NCI-H2196 treated with DMSO at 0.1 percent for 48 hours (cell line): Measurements from ENCODE around the gene KICS2.
"Not testable (repeated sequence)": the region's sequence is repeated elsewhere in the genome, so short reads cannot be mapped to it uniquely, and the experiment has no call there.

Experiments used
- DNase-seq: peaks from one replicate; lab custom pipeline; 2025; ENCODE audit not compliant: unreplicated experiment; lab: John Stamatoyannopoulos, UW

KICS2 gene

DNA sequence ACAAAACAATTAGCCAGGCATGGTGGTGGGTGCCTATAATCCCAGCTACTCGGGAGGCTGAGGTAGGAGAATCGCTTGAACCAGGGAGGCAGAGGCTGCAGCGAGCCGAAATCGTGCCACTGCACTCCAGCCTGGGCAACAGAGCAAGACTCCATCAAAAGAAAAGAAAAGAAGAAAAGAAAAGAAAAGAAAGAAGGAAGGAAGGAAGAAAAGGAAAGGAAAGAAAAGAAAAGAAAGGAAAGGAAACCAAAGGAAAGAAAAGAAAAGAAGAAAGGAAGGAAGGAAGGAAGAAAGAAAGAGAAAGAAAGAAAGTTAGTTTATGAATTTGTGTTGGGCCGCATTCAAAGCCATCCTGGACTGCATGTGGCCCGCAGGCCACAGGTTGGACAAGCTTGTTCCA is 4.5 kb downstream of the KICS2 start:
- not testable (repeated sequence) for DNase-seq

DNA sequence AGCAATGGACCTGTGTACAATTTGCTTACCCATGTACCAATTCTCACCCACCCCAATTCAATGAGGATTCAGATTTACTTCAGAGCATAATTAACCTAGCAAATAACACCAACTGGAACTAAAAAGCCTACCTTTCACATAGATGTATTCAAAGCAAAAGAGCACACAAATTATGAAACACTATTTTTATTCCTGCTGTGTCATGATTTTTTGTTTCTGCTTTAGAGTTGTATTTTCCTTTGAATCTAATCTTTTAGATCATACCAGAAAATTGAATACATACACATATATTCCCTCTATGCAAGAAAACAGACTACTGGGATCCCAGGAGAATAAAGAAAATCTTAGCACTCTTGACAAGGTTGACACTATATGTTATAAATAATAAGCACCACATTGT is 5.9 kb downstream of the KICS2 start:
- DNase-seq = no peak

GRCh38 chr12:64212119-64212746 is 9.9 kb downstream of the KICS2 start:
- no peak for DNase-seq

DNA sequence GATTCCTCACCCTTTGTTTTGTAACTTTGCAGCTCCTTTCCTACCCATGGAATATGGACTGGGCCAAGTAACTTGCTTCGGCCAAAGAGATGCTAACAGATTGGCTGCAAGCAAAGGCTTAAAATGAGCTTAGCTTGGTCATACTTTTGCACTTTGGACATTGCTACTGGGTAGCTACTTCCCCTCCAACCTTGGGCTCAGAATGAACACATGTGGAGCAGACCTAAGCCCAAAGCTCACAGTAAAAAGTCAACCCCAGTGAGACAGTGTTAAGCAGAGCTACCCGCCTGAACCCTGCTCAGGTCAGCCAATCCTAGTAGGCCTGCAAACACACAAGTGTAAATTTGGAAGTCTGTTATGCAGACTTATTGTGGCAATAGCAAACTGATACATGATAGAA is 14.6 kb downstream of the KICS2 start:
- DNase-seq = no peak

GRCh38 chr12:64205542-64205941 is 16.6 kb downstream of the KICS2 start:
- DNase-seq = no peak

DNA sequence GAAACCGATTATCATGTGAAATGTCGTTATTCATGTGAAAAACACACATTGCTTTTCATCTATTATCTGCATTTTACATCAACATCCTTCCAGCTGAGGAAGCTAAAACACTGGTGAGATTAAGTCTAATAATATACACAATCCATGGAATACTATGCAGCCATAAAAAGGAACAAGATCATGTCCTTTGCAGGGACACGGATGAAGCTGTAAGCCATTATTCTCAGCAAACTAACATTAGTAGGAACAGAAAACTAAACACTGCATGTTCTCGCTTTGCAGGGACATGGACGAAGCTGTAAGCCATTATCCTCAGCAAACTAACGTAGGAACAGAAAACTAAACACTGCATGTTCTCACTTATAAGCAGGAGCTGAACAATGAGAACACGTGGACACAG is 18.3 kb downstream of the KICS2 start:
- no peak for DNase-seq

- no peak for DNase-seq
Observed at GRCh38 chr12:64203036-64203435, 19.1 kb downstream of the KICS2 start.

- not testable (repeated sequence) for DNase-seq
Observed at GRCh38 chr12:64195841-64196240, 26.3 kb downstream of the KICS2 start.

GRCh38 chr12:64194333-64195149 is 27.6 kb downstream of the KICS2 start:
- no peak for DNase-seq

DNA sequence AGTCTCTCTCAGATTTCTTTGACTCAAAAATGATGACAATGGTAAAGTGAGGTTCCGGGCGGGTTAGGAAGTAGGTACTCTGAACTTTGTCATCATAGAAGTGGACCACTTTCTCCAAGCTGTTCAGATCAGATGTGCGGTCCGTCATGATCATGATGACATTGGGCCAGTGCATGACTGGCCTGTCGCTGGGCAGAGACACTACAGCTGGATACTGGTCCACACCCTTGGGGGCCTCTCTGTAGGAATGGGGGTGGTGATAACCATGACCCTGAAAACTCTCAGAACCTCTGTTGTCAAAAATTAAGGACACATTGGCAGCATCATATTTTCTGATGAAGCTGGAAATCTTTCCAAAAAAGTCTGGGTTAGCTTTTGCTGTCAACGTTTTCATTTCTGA is 28.2 kb downstream of the KICS2 start:
- no peak for DNase-seq

- no peak for DNase-seq
Observed at GRCh38 chr12:64192644-64193444, 29.3 kb downstream of the KICS2 start.

DNA sequence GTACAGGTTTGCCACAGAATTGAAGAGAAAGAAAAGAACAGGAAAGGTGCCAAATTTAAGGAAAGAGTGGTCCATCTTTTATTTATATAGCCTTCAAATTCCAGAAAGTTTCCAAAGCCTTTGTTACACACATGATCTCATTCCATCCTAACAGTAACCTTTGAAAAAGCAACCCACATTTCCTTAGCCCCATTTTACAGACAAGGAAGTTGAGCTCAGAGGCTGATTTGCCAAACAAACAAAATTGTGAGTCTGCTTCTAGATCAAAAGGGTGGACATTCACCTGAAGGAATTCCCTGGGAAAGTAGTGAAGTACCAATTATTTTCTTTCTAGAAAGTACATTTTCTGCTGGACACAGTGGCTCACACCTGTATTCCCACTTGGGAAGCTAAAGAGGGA is 32.0 kb downstream of the KICS2 start:
- no peak for DNase-seq

- DNase-seq = no peak
Observed at GRCh38 chr12:64189530-64189929, 32.6 kb downstream of the KICS2 start.

- DNase-seq = no peak
Observed at GRCh38 chr12:64187794-64188193, 34.3 kb downstream of the KICS2 start.

DNA sequence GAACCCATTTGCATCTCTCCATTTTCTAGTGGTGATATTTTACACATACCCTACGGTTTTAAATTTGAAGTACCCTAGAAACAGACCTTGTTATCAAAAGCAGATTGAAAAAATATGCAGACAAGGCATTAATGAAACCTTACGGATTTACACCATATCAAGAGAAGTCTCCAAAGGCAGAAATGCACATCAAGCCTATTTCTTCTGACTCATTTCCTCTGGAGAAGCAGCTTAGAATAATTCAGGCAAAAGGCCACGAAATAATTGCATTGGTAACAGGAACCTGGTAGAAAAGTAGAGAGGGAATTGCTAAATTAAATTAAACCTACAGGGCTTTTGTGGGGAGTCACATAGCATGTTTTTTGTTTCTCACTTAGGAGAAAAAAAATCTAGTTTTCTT is 34.7 kb downstream of the KICS2 start:
- no peak for DNase-seq

DNA sequence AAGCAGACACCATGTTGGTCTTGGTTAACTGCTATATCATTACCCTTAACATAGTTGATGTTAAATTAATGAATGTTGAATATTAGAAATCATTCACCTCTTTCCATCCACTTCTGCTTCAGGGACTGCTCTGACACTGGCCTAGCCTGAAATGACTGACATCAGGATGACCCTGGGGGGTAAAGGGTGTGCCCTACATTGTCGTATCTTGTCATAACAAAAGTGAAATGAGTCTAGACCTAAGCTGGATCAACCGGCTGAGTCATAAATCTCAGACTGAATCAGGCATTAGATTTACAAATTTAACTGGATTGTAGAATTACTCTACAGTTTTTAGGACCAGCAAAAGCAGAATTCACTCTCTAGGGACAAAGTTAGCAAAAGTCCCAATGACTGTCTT is 35.3 kb downstream of the KICS2 start:
- no peak for DNase-seq

DNA sequence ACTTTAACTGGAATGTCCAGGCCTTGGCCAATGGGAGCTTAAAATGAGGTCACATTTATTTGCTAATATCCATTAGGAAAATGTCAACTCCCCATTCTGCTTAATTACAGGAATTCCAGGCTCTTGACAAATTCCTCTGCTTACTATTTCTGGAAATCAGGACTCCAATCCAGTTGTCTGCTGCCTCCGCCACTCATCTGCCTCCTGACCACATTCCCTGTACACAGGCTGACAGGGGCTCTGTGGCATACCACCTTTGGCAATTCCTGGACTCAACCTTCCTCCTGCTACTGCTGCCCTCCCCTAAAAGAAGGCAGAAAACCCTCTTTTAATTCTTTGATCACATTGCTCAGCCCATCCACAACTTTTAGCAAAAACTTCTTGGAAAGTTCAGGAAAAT is 37.9 kb downstream of the KICS2 start:
- no peak for DNase-seq

- DNase-seq = no peak
Observed at GRCh38 chr12:64181430-64182291, 40.4 kb downstream of the KICS2 start.

DNA sequence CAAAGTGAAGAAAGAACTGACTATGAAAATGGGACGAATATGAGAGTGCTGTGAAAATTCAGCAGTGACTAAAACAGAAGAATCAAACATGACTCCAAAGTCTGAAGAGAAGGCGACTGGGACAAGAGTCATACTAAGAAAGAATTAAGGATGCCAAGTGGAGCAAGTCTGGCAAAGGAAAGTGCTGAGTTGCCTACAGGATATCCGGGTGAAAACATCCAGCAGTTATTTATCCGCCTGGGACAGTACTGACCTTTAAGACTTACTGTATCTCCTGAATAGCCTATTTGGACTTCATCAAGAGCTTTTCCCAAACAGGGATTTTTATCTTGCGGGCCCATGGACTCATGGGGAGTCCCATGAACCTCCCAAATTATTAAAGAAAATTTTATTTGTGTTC is 41.1 kb downstream of the KICS2 start:
- DNase-seq = no peak

DNA sequence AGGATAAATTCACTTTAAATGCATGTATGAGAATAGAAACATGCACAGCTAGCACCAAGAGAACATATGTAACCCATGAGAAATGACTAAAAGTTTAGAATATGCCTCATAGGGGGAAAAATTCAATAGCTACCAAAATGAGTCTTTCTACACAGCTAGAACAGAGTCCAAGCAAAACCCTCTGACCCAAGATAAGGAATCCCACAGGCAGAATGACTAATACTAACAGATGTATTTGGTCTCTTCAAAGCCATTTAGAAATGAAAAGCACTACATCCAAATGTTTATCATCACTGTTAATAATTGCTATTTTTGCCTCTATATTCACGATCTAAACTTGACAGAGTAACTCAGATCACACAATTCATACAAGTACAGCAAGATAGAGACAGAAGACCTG is 44.0 kb downstream of the KICS2 start:
- DNase-seq = no peak

GRCh38 chr12:64177001-64177400 is 45.1 kb downstream of the KICS2 start:
- no peak for DNase-seq
